Uterus (tissue), 2 donors: Measurements from ENCODE around the gene TGFBR1.

Experiments used
- CTCF ChIP-seq, 4 experiments: fragments of 200-600 bp in 2 of 4; fragments of 450-650 bp in 2 of 4; sonication (generic) in 2 of 4; IDR thresholded peaks; one replicate each; pipeline ENCODE4 v1.5.1; 2016 to 2019; ENCODE audit warnings: antibody characterized with exemption in 4 of 4, mild to moderate bottlenecking in 2 of 4, moderate library complexity in 1 of 4
- POLR2A ChIP-seq, 2 donors: fragments of 450-650 bp; IDR thresholded peaks; one replicate each; pipeline ENCODE4 v1.6.1; 2016; ENCODE audit warnings: antibody characterized with exemption in 2 of 2, mild to moderate bottlenecking in 1 of 2, moderate library complexity in 1 of 2

GRCh38 chr9:99055384-99055783, 49.5 kb upstream of the TGFBR1 start:
- TF ChIP-seq POLR2A (IDR thresholded peaks at IDR 0.05) (no peak), CTCF (IDR thresholded peaks at IDR 0.05) (no peak)
